GM21515 (cell line): Measurements from ENCODE around the gene DOCK9.
"Not testable (repeated sequence)": the region's sequence is repeated elsewhere in the genome, so short reads cannot be mapped to it uniquely, and the experiment has no call there.

Experiments used
- ATAC-seq: cut with Tn5 transposase; IDR thresholded peaks from one replicate; pipeline ENCODE4 v1.9.1; 2021; ENCODE audit not compliant: unreplicated experiment

DOCK9 gene

DNA sequence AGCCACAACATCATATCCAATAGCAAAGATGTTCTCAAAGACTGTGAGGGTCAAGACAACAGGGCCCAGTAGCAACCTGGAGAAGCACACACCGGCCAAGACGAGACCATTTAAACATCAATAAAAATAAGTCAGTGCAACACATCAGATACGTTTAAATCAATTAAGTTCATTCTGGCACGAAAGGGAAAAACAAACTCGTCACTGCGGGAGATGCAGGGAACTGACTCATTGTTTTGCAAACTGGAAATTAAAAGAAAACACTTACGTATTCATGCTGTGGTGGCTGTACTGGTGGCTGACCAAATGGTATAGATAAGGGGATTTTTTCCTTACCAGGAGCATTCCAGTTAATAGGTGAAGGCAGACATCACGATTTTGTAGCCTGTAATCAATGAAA lies 199.1 kb downstream of the DOCK9 start:
- no peak for ATAC-seq

DNA sequence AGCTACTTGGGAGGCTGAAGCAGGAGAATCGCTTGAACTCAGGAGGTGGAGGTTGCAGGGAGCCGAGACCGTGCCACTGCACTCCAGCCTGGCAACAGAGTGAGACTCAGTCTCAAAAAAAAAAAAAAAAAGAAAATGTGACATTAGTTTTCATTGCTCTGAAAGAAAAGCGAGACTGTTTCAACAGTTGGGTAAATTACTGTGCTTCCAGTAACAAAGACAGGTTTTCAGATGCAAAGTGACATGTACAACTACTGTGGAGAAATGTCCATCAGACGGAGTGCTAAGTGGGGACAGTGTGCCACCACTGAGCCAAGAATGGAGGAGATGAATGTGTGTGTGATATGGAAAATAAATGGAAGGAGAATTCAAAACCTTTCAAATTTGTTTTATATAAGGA lies 201.2 kb downstream of the DOCK9 start:
- no peak for ATAC-seq

DNA sequence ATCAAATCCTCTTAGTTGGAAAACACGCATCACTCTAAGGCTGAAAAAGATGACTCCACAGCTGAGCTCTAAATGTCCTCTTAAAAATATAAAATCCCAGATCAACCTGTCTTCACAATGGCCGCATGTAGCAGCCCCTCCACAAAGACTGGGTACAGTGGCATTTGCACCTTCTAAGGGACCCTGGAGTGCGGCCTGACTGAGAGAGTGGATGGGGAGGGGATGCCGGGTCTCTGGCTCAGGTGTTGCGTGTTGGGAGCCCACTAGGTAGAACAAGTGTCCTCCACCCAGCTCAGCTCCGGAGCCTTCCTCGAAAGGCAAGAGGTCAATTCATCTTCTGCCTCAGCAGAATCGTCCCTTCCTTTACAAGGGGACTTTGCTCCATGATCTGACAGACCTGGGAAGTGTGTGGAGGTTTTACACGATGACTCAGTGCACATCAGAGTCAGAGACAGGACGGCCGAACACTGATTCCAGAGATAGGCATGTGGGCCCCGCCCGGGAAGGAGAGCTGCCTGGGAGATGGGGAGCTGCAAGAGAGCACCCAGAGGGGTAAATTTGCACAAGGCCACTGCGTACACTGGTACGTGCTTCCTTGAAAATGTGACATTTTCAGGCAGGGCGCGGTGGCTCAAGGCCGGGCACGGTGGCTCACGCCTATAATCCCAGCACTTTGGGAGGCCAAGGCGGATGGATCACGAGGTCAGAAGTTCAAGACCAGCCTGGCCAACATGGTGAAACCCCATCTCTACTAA lies 201.8 kb downstream of the DOCK9 start:
- ATAC-seq = no peak

DNA sequence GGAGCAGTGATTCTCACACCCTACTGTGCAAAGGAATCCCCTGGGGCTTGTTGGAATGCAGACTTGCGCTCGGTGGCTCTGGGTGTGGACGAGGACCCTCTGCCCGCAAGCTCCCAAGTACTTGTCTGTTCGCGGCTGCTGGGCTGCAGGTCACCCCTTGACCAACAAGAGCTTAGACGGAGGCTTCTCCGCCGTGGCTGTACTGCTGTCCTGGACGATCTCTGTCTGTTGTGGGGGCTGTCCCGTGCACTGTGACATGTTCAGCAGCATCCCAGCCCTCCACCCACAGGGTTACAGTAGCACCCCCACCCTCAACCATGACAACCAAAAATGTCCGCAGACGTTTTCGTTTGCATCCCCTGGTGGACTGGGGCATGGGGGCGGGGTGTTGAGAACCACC lies 202.5 kb downstream of the DOCK9 start:
- ATAC-seq = no peak

DNA sequence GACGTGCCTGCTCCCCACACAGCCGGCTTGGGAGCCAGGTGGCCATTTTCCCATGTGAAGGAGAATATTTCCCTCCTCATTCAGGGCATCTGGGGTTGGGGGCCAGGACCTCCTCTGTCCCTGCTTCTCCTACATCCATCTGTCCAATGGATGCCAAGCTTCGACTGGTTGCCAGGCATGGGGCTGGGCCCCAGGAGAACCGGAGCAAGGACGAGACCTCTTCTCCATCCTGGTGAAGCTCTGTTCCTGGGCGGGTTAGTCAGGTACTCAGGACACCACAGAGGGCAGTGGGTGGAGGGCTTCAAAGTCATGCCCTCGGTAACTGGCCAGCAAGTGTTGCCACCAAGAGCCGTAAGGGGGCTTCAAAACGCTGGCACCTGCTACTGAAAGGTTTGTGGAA lies 203.1 kb downstream of the DOCK9 start:
- no peak for ATAC-seq

DNA sequence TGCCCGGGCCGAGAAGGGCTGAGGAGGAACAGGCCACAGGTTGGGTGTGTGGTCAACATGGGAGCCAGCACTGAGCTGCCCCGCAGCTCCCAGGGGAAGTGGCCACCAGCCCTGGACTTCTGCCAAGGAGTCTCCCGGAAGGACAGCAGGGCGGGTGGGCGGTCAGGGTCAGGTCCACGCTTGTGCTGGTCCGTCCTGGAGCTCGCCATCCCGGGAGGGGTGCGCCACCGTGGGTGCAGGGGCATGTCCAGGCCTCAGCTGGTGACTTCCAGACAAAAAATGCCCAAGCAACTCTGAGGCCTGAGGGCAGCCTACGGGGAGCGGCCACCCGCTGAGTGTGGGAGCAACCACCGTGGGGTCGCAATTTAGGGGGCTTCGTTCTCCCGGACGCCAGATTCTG lies 203.9 kb downstream of the DOCK9 start:
- ATAC-seq = no peak

DNA sequence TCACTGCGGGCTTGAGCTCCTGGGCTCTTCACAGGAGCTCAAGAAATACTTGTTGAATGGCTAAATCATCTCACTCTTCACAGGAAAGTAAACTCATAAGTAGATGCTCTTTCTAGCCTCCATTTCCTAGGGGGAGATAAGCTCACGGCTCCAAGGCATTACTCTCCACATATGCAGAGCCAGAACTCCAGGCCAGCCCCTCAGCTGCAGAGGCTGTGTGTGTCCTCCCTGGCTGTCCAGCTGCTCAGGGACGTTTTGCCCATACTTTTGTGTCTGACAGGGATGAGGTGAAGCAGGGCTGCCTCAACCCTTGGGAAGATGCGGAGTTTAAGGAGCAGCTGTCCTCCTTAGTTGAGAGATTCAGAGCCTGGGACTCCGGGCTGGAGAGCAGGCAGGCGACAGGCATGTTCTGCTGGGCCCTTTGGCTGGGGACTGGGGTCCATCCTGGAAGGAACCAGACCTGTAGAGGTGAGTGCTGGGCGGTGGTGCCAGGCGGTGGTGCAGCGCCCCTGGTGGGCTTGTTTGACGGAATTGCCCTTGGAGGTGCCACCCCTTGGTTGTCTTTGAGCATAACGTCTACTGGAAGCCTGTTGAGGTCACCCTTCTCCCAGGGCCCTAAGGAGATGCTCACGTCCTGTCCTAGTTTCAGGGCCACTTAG lies 204.9 kb downstream of the DOCK9 start:
- ATAC-seq = no peak

DNA sequence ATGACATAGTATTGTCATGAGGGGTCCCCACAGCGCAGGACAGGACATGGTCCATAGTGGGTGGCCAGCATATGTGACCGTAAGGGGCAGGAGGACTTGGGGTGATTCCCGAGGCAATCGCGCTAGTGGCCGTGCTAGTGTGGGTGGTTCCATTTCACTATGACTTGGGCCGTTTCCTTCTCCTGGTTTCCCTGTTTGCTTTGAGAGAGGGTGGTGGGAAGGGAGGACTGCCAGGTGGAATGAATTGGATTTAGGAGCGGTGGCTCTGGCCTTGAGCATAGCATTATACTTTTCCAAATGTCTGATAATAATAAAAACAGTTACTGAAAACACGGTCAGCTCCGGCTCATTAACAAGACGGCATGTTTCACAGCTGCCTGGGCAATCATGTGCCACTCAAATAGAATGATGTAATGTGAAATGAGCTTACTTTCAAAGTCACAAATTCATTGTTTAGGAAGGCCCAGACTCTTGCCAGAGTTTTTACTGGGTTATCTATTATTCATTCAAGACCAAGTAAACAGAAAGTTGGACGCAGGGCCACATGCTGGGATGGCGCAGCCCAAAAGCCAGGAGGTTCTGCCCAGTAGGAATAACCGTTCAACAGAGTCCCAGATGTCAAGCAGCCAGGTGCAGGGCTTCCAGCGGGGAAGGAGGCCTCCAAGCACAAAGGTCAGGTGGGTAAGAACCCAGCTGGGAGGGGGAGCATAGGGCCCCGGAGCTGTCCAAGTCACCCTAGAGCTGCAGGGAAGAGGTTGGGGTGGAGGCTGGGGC lies 205.8 kb downstream of the DOCK9 start:
- ATAC-seq = no peak

DNA sequence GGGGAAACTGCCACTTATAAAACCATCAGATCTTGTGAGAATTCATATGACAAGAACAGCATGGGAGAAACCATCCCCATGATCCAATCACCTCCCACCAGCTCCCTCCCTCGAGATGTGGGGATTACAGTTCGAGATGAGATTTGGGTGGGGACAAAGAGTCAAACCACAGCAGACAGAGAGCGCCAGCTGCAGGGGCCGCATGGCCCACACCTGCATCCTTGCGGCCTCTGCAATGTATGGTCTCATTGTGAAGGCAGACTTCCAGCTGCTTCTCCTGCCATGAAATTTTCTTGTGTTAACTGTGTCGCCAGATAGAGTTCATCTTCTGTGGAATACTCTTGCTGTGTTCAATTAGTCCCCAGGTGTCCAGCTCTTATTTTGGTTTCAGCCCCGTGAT lies 208.1 kb downstream of the DOCK9 start:
- ATAC-seq = no peak

DNA sequence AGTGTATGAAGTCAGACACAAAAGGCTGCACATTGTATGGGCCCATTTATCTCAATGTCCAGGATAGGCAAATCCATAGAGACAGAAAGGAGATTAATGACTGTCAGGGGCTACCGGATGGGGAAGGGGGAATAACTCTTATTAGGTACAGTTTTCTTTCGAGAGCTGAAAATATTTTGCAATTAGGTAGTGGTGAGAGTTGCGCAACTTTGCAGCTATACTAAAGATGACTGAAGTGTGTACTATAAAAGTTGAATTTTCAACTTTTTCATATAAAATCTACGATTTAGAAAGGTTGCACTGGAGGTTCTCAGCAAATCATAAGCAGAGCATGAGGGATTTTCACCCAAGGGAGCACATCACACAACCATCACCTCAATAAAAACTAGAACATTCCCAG lies 209.3 kb downstream of the DOCK9 start:
- no peak for ATAC-seq

DNA sequence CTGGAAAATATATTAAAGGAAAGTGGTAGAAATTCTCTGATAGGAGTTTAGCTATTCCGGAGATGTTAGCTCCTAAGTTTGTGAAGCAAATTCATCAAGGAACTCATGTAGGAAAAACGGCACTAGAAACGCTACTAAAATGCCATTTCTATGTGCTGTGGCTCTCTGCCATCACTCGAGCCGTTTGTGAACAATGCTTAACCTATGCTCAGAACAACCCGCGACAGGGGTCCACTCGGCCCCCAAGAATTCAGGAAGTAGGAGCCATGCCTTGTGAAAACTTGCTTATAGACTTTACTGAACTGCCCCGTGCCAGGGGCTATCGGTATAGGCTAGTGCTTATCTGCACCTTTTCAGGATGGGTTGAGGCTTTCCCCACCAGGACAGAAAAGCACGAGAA lies 211.2 kb downstream of the DOCK9 start:
- ATAC-seq = no peak

DNA sequence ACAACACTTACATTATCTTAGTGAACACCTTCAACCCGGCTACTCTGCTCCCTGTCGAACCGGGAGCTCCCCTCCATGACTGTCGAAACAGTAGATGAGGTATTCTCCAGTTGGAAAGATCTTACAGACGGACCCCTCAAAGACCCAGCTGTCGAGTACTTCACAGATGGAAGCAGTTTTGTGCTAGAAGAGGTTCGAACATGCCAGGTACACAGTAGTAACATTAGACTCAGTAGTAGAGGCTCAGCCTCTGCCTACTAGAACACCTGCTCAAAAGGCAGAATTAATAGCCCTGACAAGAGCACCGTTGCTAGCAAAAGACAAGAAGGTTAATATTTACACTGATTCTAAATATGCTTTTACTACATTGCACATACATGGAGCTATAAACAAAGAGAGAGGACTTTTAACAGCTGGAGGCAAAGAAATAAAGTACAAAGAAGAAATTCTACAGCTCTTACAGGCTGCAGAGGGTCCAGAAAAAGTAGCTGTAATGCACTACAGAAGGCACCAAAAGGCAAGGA lies 211.8 kb downstream of the DOCK9 start:
- ATAC-seq = no peak

DNA sequence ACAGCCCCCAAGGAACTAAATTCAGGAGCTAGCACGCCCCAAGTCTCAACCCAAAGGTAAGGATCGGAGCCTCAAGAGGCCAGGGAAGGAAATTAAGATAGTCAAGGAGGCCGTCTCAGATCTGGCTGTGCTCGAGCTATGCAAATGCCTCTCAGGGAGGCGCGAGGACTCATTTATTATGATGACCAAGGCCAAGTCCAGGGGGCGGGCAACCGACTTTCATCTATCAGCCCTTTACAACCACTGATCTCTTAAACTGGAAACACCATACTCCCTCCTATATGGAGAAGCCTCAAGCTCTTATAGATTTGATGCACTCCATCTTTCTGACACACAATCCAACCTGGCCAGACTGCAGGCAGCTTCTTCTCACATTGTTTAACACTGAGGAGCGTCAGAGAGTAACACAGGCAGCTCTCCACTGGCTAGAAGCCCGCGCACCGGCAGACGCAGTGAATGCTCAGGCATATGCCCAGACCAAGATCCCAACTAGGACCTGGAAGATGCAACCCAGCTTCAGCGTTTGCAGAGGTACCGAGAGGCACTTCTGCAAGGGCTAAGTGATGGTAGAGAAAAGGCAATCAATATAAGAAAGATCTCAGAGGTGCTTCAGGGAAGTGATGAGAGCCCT lies 215.8 kb downstream of the DOCK9 start:
- ATAC-seq = no peak

DNA sequence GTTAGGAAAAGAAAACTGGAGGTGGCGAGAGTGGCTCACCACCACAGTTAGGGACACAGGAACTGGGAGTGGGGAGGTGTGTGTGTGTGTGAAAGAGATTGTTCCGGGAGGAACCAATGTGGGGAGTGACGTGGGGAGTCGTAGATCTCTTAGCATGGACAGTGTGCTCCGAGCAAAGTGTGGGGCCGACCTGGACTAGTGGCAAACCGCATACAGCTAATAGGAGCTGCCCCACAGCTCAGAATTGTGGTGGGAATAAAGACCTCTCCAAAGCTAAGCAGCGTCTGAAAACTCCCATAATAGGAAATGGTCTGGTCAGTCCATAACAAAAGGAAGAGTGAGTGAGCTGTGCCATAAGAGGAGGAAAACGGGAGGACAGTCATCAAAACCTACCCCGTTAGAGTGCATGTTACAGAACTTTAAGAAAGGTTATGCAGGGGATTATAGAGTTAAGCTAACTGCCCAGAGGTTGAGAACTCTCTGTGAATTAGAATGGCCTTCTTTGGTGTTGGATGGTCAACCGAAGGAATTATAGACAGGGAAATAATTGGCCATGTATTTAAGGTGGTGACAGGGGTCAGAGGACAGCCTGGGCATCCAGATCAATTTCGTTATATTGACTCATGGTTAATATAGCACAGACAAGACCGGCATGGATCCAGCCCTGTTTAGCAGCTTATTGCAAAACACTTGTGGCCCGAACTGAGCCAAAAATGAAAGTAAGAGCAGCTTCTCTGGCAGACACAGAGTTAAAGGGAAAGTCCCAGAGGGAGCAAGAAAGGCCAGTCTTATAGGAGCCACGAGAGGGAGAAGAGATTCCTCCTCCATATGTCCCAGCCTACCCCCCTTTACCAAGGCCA lies 216.5 kb downstream of the DOCK9 start:
- no peak for ATAC-seq

DNA sequence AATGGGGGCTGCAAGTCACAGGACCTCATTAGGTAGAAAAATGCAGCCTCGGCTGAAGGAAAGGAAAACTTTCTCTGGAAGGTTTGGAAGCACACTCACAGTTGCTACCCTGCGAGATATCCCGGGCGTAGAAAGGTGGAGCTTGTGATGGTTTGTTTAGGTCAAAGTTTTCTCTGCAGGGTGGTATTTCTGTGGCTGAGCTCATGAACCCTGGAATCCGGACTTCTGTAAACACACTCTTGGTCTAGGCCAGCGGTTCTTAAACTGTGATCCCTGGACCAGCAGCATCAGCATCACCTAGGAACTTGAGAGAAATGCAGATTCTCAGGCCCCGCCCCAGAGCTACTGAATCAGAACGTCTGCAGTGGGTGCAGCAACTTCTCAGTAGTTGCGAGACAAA lies 222.1 kb downstream of the DOCK9 start:
- ATAC-seq = no peak

DNA sequence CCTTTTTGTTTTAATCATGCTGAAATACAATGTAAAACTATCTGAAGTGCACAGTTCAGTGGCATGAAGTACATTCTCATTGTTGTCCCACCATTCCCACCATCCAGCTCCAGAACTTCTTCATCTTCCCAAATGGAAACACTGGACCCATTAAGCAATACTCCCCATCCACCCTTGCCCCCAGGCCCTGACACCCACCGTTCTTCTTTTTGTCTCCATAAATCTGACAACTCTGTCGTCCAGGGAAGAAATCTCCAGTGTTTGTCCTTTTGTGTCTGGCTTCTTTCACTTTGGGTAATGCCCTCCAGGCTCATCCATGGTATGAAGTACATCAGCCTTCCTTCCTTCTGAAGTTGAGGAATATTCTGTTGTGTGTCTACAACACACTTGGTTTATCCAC lies 222.7 kb downstream of the DOCK9 start:
- no peak for ATAC-seq

DNA sequence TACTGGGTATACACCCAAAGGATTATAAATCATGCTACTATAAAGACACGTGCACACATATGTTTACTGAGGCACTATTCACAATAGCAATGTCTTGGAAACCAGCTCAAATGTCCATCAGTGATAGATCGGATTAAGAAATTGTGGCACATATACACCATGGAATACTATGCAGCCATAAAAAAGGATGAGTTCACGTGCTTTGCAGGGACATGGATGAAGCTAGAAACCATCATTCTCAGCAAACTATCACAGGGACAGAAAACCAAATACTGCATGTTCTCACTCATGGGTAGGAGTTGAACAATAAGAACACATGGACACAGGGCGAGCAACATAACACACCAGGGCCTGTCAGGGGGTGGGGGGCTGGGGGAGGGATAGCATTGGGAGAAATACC lies 223.4 kb downstream of the DOCK9 start:
- ATAC-seq = not testable (repeated sequence)

DNA sequence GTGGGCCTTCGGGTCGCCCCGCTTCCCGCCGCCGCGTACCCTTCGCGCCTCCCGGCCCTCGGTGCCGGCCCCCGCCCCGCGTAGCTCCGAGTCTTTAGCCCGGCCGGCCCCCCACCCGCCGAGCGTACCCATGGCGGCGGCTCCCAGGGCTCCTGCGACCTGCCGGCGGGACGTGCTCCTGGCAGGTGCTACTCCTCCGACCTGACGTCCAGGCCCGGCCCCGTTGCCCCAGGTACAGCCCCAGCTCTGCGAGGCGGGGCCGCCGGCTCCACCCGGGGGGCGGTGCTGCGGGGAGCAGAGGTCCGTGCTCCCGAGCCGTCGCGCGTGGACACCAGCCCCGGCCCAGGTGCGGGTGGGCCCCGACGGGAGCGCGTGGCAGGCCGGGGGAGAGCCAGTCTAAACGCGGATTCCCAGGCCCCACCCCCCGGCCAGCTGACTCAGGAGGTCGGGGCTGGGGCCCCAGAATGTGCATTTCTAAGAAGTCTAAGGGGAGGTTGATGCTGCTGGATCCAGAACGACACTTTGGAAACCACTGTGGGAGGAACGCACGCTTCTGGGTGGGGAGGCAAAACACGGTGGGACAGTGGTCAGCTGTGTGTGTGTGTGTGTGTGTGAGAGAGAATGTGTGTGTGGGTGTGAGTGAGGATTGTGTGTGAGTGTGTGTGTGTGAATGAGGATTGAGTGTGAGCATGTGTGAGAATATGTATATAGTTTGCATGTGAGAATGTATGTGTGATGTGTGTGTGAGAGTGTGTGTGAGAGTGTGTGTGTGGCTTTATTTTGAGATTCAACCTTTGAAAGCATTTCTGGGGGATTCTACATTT lies 225.2 kb downstream of the DOCK9 start, which contains the start of gene SLC15A1:
Gene SLC15A1 (minus strand): TSS at position 206 of the 824 bp plus-strand sequence. CDS start 74 bp downstream, at position 132.
- no peak for ATAC-seq

DNA sequence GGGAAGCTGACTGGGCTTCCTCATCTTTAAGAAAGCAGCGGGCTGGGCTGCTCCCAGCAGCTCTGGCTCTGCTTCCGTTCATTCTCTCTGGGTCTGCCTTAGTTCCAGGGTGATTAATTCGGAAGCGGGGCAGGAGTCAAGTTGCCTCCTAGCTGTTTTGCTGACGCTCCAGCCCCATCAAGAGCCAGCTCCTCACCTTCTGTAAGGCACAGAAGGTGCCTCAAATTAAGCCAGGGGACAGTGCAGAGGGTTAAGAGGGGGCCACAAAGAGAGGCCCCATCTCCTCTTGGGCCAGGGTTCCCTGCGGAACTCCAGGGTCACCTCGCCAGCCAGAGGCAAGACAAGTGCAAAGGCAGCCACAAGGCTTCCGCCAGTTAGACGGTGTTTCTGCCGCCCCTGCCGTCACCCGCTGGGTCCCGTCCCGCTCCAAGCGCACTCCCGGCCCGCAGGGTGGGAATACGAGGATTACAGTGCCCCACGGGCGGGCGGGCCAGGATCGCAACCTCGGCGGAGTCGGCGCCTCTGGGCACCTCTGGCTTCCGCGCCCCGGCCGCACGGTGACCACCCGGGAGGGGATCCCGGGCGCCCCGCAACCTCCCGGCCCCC lies 225.9 kb downstream of the DOCK9 start:
- ATAC-seq = no peak
